Fibroblast of lung (primary cell): ENCODE data around the gene SLC44A4.

ENCODE experiments used
- CTCF ChIP-seq, 2 donors: IDR thresholded peaks in 1 of 2; conservative IDR thresholded peaks in 1 of 2; 1 replicate in 1 of 2; 2 replicates in 1 of 2; pipeline ENCODE4 v1.5.1; 2011 to 2012; ENCODE audit warnings: low read length in 2 of 2, control low read depth in 1 of 2, inconsistent platforms in 1 of 2, low read depth in 1 of 2, mild to moderate bottlenecking in 1 of 2
- EZH2 ChIP-seq: IDR thresholded peaks from 2 replicates; pipeline ENCODE4 v1.5.1; 2012; ENCODE audit warnings: low read length, control low read depth, mild to moderate bottlenecking; ENCODE audit errors: missing control alignments

DNA sequence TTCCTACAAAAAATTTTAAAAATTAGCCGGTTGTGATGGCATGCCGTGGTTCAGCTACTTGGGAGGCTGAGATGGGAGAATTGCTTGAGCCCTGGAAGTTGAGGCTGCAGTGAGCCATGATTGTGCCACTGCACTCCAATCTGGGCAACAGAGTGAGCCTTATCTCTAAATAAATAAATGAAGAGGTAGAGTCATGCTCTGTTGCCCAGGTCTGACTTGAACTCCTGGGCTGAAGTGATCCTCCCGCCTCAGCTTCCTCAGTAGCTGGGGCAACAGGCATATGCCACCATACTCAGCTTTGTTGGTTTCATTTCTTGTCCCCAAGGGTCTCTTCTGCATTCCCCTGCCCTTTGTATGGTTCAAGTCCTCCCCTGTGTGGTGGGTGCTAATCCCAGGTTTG lies 34.3 kb downstream of the SLC44A4 start:
- TF ChIP-seq CTCF (conservative IDR thresholded peaks at IDR 0.05 in 1 of 2, IDR thresholded peaks at IDR 0.05 in 1 of 2; ENCODE audit: low read depth in 1 of 2, low read length in 2 of 2) (no peak), EZH2 (no peak)
